Activated T-cell treated with anti-CD3 and anti-CD28 coated beads, Interleukin-2, amount 50 U/mL, for 48 hours (primary cell): Measurements from ENCODE around the gene SQSTM1.
A peak's percentile ranks its signal among the peaks of the same experiment; 100 is the strongest.

Source experiments
- DNase-seq, 2 experiments: peaks; one replicate each; pipeline ENCODE4 v3.0.0-alpha.2; 2020

SQSTM1 gene

DNA sequence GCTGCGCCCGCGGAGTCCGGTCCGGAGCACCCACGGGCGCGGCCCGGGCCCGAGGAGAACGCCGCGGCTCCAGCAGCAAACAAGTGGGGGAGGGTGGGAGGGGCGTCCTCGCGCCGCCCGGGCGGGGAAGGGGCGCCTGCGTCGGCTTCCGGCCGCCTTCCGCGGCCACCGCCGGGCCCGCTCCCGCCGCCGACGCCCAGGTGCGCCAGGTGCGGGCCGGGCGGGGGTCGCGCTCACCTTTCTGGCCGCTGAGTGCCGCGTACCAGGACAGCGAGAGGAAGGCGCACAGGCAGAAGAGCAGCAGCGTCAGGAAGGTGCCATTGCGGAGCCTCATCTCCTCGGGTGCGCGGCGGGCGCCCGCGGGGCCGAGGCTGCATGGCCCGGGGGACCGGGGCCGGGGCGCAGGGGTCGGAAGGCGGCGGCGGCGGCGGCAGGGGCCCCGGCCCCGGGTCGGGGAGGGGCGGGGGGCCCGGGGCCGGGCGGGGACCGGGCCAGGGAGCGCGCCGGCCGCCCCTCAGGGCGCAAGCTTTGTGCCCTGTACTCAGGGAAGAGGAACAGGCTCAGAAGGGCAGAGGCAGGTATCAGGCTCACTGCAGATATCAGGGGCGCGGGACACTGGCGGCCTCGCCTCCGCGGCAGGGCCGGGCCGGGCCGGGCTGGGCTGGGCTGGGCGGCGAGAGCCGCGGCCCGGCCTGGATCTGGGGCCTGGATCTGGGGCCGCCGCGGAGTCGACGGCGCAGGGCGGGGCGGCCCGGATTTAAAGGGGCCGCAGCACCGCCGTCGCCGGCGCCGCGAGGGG lies 14.3 kb upstream of the SQSTM1 start, which contains the start of gene MGAT4B:
MGAT4B (minus strand) TSS at position 617 of the 799 bp plus-strand sequence; CDS start at position 334, 283 bp downstream.
- peak; percentile 67 to 79 for DNase-seq

- no peak for DNase-seq
Measured at GRCh38 chr5:179812135-179812825, 8.4 kb upstream of the SQSTM1 start.

DNA sequence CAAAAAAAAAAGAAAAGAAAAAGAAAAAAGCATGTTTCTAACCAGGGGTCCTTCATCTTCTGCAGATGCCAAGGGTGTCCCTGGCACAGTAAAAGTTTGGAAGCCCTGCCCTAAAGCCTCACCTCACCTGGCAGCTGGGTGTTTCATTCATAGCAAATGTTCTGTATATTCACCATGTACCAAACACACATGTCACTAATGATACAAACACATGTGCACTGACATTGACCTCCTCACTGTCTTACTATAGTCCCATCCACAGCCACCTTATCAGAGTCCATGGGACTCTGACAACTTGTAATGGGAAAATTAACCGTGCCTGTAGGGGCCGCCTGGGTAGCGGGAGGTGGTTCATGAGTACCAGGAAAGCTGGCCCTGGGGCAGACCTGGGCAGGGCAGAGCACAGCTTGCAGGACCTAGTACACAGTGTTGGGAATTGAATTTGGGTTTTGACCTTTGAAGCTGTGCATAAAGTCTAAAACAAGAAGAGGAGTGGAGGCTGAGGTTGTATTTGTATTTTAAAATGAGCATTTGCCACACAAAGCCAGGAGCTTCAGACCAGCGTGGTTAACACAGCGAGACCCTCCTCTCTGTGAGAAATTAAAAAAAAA lies 7.6 kb upstream of the SQSTM1 start:
- no peak for DNase-seq

- no peak for DNase-seq
Measured at GRCh38 chr5:179814090-179814489, 6.6 kb upstream of the SQSTM1 start.

GRCh38 chr5:179815491-179816249 lies 5.0 kb upstream of the SQSTM1 start:
- DNase-seq, result no peak

- no peak for DNase-seq
Measured at GRCh38 chr5:179816401-179816795, 4.3 kb upstream of the SQSTM1 start.

- no peak for DNase-seq
Measured at GRCh38 chr5:179816796-179817469, 3.8 kb upstream of the SQSTM1 start.

DNA sequence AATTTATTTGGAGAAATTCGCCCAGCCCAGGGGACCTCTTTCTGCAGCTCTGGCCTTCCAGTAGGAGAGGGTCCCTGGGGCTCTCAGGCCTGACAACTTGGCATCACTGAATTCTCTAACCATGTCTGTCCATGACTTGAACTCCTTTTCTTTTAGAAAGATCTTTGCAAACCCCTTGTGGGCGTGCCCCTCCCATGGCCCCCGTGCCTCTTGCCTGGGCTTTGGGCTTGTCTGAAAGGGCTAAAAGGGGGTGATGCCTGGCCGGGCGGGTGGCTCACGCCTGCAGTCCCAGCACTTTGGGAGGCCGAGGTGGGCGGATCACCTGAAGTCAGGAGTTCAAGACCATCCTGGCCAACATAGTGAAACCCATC lies 3.2 kb upstream of the SQSTM1 start:
- no peak for DNase-seq

DNA sequence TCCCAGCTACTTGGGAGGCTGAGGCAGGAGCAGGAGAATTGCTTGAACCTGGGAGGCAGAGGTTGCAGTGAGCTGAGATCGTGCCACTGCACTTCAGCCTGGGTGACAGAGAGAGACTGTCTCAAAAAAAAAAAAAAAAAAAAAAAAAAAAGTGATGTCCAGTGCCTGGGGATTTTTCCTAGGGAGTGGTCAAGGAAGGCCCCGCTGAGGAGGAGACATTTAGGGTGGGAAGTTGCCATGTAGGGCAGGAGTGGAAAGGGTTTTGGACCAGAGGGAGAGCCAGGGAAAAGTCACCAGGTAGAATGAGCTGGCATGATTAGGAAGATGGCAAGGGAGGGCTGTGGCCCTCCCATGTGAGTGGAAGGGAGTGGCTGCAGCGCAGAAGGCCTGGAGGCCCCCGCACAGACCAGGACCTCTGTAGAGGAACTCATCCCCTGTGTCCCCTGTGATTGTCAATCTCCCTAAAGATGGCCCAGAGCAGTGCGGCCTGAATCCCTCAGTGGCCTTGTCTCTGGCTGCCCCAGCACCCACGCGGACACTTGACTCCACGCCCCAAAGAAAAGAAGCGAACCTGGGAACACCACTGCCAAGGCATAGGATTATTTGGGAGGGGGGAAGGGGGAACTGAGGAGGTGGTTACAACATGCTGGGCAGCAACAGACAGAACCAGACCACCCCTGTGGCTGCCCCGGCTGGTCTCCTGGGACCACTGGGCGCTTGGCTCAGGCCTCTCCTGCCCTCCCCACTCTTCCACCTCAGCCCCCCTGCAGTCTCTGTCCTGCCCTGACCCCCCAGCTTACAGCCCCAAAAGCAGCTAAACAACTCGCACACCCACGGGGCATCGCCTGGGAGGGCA lies 2.6 kb upstream of the SQSTM1 start:
- DNase-seq, result no peak

GRCh38 chr5:179818746-179819295 lies 1.9 kb upstream of the SQSTM1 start:
- peak; percentile 85 to 88 for DNase-seq

GRCh38 chr5:179819296-179820126 lies 1.2 kb upstream of the SQSTM1 start:
- DNase-seq, result peak; percentile 65 to 75

- DNase-seq, result peak in 1 of 2 experiments; percentile 59
Measured at GRCh38 chr5:179820127-179820482, 600 bp upstream of the SQSTM1 start.

DNA sequence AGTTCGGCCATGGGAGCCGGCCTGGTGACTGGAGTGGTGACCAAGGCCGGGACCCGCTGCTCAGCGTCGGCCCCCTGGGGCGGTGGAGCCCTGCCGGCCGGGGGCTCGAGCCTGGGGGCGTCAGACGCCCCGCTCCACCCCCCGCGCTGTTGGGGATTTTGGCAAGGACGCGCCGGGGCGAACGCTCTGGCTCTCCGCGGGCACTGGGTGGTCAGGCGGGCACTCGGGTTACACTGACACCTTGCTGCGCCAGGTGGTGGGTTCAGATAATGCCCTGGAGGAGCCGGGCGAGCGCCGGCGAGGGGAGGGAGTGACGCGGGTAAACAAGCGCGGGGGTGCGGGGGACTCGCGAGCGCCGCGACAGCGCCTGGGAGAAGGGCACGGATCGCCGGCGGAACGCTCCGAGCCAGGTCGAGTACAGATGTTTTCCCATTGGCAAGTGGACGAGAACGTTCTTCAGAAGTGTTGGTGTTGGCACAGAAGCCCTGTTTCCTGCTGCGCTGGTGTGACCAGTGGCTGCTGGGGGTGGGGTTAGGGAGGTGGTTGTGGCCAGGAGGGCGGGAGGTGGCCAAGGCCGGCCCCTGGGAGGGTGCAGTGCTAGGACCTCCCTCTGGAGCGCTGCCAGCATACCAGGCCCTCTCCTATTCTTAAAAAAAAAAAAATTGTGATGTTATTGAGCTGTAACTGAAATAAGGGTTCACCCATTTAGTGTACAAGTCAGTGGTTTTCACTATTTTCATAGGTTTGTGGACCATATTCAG lies 773 bp downstream of the SQSTM1 start:
- peak; percentile 84 to 90 for DNase-seq

GRCh38 chr5:179822059-179822432 lies 1.3 kb downstream of the SQSTM1 start:
- no peak for DNase-seq

DNA sequence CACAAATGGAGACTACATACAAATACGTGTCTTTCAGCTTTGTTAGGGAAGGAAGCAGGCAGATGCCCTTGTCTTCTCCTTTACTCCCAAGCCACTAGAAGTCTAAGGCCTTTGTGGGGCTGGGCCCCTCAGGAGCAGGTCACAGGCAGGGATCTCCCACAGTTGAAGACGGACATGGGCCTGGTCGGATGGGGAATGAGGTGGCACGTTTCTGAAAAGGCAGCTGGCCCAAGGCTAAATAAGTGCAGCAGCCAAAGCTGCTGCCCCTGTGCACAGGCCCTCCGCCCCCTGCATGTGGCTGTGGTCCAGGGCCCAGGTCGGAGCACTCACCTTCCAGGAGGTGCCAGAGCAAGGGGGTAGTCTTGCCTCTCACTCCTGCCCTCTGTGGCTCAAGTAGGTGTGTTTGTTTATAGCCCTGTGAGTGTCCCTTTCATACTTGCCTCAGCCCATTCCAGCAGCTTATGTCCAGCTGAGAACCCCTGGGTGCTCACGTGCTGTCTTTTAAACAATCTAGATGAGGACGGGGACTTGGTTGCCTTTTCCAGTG lies 1.8 kb downstream of the SQSTM1 start:
- DNase-seq, result no peak

GRCh38 chr5:179823937-179824744 lies 3.4 kb downstream of the SQSTM1 start:
- no peak for DNase-seq

DNA sequence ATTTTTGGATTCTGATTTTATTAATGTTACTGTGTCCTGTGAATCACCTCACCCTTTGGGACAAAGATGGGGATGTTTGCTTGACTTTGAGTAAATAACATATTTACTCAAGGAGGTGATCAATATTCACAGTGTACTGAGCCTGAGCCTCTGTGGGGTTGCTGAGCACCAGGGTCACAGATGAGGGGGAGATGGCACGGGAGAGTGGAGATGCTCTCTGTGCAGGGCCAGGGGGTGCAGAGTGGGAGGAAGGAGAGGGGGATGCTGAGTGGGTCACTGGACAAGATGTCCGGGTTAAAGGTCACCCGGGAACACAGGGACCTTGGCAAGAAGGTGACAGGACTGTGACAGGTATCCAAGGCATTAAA lies 4.0 kb downstream of the SQSTM1 start:
- DNase-seq, result no peak

- no peak for DNase-seq
Measured at GRCh38 chr5:179825655-179826182, 5.0 kb downstream of the SQSTM1 start.
